Activated naive CD8-positive, alpha-beta T cell treated with anti-CD3 and anti-CD28 coated beads for 36 hours (primary cell): ENCODE data around the gene IVNS1ABP. TPM values are rescaled to one million over a fixed set of nuclear protein-coding genes. Genes with fewer than 3 reads are reported as not detected.
A peak's percentile ranks its signal among the peaks of the same experiment; 100 is the strongest.

Experiments used
- DNase-seq: peaks from one replicate; pipeline ENCODE4 v3.0.0; 2021
- H3K27ac Mint-ChIP-seq: one replicate; pipeline ENCODE4 v1.8.0; 2022; ENCODE audit warnings: mild to moderate bottlenecking, moderate library complexity, mixed read lengths
- H3K27me3 Mint-ChIP-seq: one replicate; pipeline ENCODE4 v1.8.0; 2022; ENCODE audit warnings: mild to moderate bottlenecking, mixed read lengths
- H3K36me3 Mint-ChIP-seq: one replicate; pipeline ENCODE4 v1.8.0; 2021; ENCODE audit warnings: mild to moderate bottlenecking, mixed read lengths
- H3K4me1 Mint-ChIP-seq: one replicate; pipeline ENCODE4 v1.8.0; 2021; ENCODE audit warnings: mixed read lengths
- H3K4me3 Mint-ChIP-seq: one replicate; pipeline ENCODE4 v1.8.0; 2022; ENCODE audit warnings: mild to moderate bottlenecking, moderate library complexity, mixed read lengths
- H3K9me3 Mint-ChIP-seq: one replicate; pipeline ENCODE4 v1.8.0; 2022; ENCODE audit warnings: mixed read lengths
- total RNA-seq, 2 experiments: library from RNA; stranded (reverse); gene quantifications; one replicate each; pipeline ENCODE4 v1.2.3, GENCODE V29; 2021

The IVNS1ABP gene
- total RNA-seq, 2 experiments from 2014 or later: 137 to 139 TPM

GRCh38 chr1:185291159-185291558, 25.9 kb downstream of the IVNS1ABP start:
- Mint-ChIP-seq H3K9me3 (peaks cover 1% of the 10 kb centered on the region), H3K4me3 (no peak overlapping the region), H3K4me1 (peaks cover 12% of the 10 kb centered on the region), H3K36me3 (peaks cover 42% of the 10 kb centered on the region), H3K27me3 (no peaks in the 10 kb centered on the region), H3K27ac (no peak overlapping the region)
- no peak for DNase-seq

DNA sequence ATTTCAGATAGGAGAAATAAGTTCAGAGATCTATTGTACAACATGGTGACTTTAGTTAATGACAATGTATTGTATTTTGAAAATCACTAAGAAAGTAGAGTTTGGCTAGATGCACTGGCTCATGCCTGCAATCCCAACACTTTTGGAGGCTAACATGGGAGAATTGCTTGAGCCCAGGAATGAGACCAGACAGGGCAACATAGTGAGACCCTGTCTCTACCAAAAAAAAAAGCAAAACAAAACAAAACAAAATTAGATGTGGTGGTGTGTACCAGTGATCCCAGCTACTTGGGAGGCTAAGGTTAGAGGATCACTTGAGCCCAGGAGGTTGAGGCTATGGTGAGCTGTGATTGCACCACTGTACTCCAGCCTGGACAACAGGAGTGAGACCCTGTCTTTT, 27.2 kb downstream of the IVNS1ABP start:
- H3K9me3 Mint-ChIP-seq: peaks cover 1% of the 10 kb centered on the region
- H3K4me3 Mint-ChIP-seq: no peak overlapping the region
- peaks cover 17% of the 10 kb centered on the region for H3K4me1 Mint-ChIP-seq
- no peak overlapping the region for H3K27ac Mint-ChIP-seq
- no peaks in the 10 kb centered on the region for H3K27me3 Mint-ChIP-seq
- peaks cover 37% of the 10 kb centered on the region for H3K36me3 Mint-ChIP-seq
- no peak for DNase-seq

GRCh38 chr1:185288435-185288834, 28.6 kb downstream of the IVNS1ABP start:
- Mint-ChIP-seq H3K27ac (no peak overlapping the region), H3K4me3 (no peak overlapping the region), H3K27me3 (no peaks in the 10 kb centered on the region), H3K4me1 (peaks cover 22% of the 10 kb centered on the region), H3K36me3 (peaks cover 27% of the 10 kb centered on the region), H3K9me3 (peaks cover 1% of the 10 kb centered on the region)
- no peak for DNase-seq

GRCh38 chr1:185287451-185287850, 29.6 kb downstream of the IVNS1ABP start:
- Mint-ChIP-seq H3K4me3 (no peak overlapping the region), H3K27ac (no peak overlapping the region), H3K9me3 (peaks cover 1% of the 10 kb centered on the region), H3K4me1 (peaks cover 26% of the 10 kb centered on the region), H3K27me3 (no peaks in the 10 kb centered on the region), H3K36me3 (peaks cover 20% of the 10 kb centered on the region)
- DNase-seq: no peak

DNA sequence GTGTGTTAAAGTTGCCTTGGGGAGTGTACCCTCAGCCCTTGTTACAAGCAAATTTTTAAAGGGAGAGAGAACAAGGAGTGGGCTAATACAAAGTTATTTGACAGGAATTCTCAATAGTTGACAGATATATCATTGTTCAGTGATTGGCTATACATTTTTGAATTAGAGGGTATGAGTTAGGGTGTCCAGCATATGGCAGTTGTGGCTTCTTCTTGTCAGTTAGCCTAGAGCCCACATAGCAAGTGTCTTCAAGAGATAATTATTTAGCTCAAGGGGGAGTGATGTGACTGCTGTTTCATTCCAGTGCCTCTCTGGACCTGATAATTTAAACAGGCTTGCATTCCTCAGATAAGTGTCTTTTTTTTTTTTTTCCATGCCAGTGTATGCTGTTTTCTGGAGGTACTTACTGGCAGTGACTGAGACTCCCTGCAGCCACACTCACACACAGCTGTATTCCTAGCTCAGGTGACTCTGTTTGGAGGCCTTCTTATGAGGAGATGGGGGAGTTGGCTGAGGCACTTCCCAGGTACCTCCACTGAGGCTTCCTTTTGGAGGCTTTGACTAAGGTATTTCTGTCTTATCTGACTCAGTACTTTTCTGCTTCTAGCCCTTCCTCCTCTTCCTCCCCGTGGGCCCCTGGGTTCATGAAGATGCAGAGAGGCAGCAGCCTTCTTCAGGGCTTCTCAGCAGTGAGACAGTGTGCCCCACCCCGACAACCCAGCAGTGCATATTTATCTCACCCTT, 32.3 kb downstream of the IVNS1ABP start:
- DNase-seq: no peak
- H3K36me3 Mint-ChIP-seq: peaks cover 24% of the 10 kb centered on the region
- peaks cover 49% of the 10 kb centered on the region for H3K4me1 Mint-ChIP-seq
- H3K4me3 Mint-ChIP-seq: no peak overlapping the region
- no peaks in the 10 kb centered on the region for H3K27me3 Mint-ChIP-seq
- H3K9me3 Mint-ChIP-seq: peaks cover 4% of the 10 kb centered on the region
- H3K27ac Mint-ChIP-seq: no peak overlapping the region

DNA sequence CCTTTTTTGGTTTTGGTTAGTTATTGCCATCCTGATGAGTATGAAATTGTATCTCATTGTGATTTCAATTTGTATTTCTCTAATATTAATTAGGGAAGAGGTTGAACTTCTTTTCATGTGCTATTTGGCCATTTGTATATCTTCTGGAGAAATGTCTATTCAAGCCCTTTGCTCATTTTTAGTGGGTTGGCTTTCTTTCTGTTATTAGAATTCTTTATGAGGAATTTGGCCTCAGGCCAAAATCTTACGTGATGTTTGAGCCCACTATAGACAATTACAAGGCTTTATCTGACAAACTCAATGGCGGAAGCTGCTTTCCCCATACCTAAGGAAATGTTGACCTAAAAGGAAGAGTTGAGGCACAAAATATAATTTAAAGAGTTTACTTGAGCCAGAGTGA, 32.9 kb downstream of the IVNS1ABP start:
- Mint-ChIP-seq H3K36me3 (peaks cover 23% of the 10 kb centered on the region), H3K9me3 (peaks cover 6% of the 10 kb centered on the region), H3K27ac (no peak overlapping the region), H3K27me3 (no peaks in the 10 kb centered on the region), H3K4me3 (no peak overlapping the region), H3K4me1 (peaks cover 49% of the 10 kb centered on the region)
- no peak for DNase-seq

- no peak for DNase-seq
- peak overlapping the region; percentile 15 for H3K4me3 Mint-ChIP-seq
- H3K27ac Mint-ChIP-seq: peak overlapping the region; percentile 74
- peaks cover 18% of the 10 kb centered on the region for H3K36me3 Mint-ChIP-seq
- H3K27me3 Mint-ChIP-seq: no peaks in the 10 kb centered on the region
- peaks cover 10% of the 10 kb centered on the region for H3K9me3 Mint-ChIP-seq
- peaks cover 45% of the 10 kb centered on the region for H3K4me1 Mint-ChIP-seq
Measured at GRCh38 chr1:185281245-185281644, 35.8 kb downstream of the IVNS1ABP start.

GRCh38 chr1:185280589-185280988, 36.5 kb downstream of the IVNS1ABP start:
- no peak overlapping the region for H3K4me3 Mint-ChIP-seq
- peaks cover 18% of the 10 kb centered on the region for H3K36me3 Mint-ChIP-seq
- H3K27ac Mint-ChIP-seq: peak overlapping the region; percentile 35
- no peaks in the 10 kb centered on the region for H3K27me3 Mint-ChIP-seq
- DNase-seq: no peak
- peaks cover 45% of the 10 kb centered on the region for H3K4me1 Mint-ChIP-seq
- peaks cover 10% of the 10 kb centered on the region for H3K9me3 Mint-ChIP-seq

GRCh38 chr1:185279571-185279970, 37.5 kb downstream of the IVNS1ABP start:
- no peak for DNase-seq
- Mint-ChIP-seq H3K4me1 (peaks cover 38% of the 10 kb centered on the region), H3K4me3 (no peak overlapping the region), H3K36me3 (peaks cover 18% of the 10 kb centered on the region), H3K27ac (no peak overlapping the region), H3K9me3 (peaks cover 10% of the 10 kb centered on the region), H3K27me3 (no peaks in the 10 kb centered on the region)

- Mint-ChIP-seq H3K27ac (no peak overlapping the region), H3K36me3 (no peaks in the 10 kb centered on the region)
Measured at GRCh38 chr1:185271921-185272320, 45.1 kb downstream of the IVNS1ABP start.

DNA sequence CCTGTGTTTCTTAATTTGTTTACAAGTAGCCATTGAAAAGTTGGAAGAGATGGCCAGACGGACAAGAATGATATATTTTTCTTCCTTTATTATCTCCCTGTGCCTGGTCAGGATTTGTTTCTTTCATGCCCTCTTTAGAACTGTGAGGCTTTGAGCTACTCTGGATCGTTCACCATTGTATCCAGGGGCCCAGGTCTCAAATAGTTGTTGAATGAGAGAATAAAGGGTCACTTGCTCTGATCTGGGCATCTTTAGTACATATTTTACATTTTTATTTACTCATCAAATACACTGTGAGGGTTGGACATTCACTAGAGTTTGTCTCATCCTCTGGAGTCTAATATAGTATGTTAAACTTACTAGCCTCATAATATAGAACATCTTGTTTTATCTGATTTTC, 48.7 kb downstream of the IVNS1ABP start:
- Mint-ChIP-seq H3K36me3 (no peaks in the 10 kb centered on the region), H3K27me3 (no peaks in the 10 kb centered on the region), H3K4me3 (no peak overlapping the region), H3K27ac (no peak overlapping the region), H3K9me3 (no peaks in the 10 kb centered on the region), H3K4me1 (no peaks in the 10 kb centered on the region)
- DNase-seq: no peak

More at GRCh38 chr1:185271921-185272320, 45.1 kb downstream of the IVNS1ABP start:
- Mint-ChIP-seq H3K4me3 (no peak overlapping the region), H3K9me3 (no peaks in the 10 kb centered on the region), H3K27me3 (no peaks in the 10 kb centered on the region), H3K4me1 (no peaks in the 10 kb centered on the region)
- DNase-seq: no peak

GRCh38 chr1:185267701-185268100, 49.3 kb downstream of the IVNS1ABP start:
- no peak overlapping the region for H3K27ac Mint-ChIP-seq
- no peaks in the 10 kb centered on the region for H3K36me3 Mint-ChIP-seq
- H3K9me3 Mint-ChIP-seq: no peaks in the 10 kb centered on the region
- H3K4me3 Mint-ChIP-seq: no peak overlapping the region
- DNase-seq: no peak
- H3K4me1 Mint-ChIP-seq: no peaks in the 10 kb centered on the region
- no peaks in the 10 kb centered on the region for H3K27me3 Mint-ChIP-seq

GRCh38 chr1:185267301-185267700, 49.7 kb downstream of the IVNS1ABP start:
- Mint-ChIP-seq H3K27ac (no peak overlapping the region), H3K4me3 (no peak overlapping the region), H3K27me3 (no peaks in the 10 kb centered on the region), H3K9me3 (no peaks in the 10 kb centered on the region), H3K36me3 (no peaks in the 10 kb centered on the region), H3K4me1 (no peaks in the 10 kb centered on the region)
- DNase-seq: no peak

DNA sequence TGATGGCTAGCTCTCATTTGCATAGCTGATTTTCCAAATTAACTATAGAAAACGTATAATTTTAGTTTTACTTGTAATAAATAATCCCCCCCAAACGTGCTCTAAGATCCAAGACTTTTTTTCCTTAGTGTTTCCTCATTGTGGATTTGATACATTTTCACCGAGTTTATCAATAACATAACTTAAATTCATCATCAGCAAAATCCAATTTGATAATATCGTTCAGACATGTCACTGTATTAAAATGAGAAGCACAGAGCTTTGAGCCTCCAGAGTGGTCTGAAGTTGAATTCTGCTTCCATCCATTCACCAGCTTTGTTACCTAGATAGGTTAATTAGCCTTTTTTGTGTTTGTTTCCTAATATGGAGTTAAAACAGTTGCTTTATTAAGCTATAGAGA, 51.7 kb downstream of the IVNS1ABP start:
- no peak overlapping the region for H3K4me3 Mint-ChIP-seq
- H3K9me3 Mint-ChIP-seq: no peaks in the 10 kb centered on the region
- H3K27ac Mint-ChIP-seq: no peak overlapping the region
- H3K27me3 Mint-ChIP-seq: no peaks in the 10 kb centered on the region
- no peak for DNase-seq
- no peaks in the 10 kb centered on the region for H3K4me1 Mint-ChIP-seq
- H3K36me3 Mint-ChIP-seq: peaks cover 6% of the 10 kb centered on the region

DNA sequence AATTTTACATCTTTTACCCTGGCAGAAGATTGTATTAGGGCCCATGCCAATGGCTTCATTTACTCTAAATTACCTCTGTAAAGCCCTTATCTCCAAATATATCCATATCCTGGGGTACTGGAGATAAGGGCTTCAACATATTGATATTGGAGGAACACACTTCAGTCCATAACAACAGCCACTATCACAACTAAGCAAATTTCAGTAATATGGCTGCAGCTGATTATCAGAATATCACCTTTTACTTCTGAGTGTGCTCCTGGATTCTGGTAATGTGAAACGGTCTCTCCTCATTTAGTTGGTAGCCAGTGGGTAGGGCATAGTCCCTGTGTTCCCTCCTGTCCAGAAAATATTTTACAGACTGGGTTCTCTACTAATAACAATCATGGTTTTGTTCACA, 53.3 kb downstream of the IVNS1ABP start:
- Mint-ChIP-seq H3K4me3 (no peak overlapping the region), H3K9me3 (peaks cover 3% of the 10 kb centered on the region), H3K27me3 (no peaks in the 10 kb centered on the region), H3K36me3 (peaks cover 8% of the 10 kb centered on the region), H3K27ac (no peak overlapping the region), H3K4me1 (peaks cover under 1% of the 10 kb centered on the region)
- DNase-seq: no peak

GRCh38 chr1:185263292-185263691, 53.8 kb downstream of the IVNS1ABP start:
- Mint-ChIP-seq H3K36me3 (peaks cover 10% of the 10 kb centered on the region), H3K27ac (no peak overlapping the region), H3K4me1 (peaks cover 3% of the 10 kb centered on the region), H3K4me3 (no peak overlapping the region), H3K27me3 (no peaks in the 10 kb centered on the region), H3K9me3 (peaks cover 3% of the 10 kb centered on the region)
- DNase-seq: no peak
